ENCODE data around the gene SLC35B3. TPM values are rescaled to one million over a fixed set of nuclear protein-coding genes. Genes with fewer than 3 reads are reported as not detected.

SLC35B3 gene
- total and polyA plus RNA-seq, 10 of the 15 experiments (the other 5 are each of a cell fraction or from before 2014, with no cell fraction given): 10.5 to 28.1 (median 12.4) TPM

- no TSS peak for BruUV-seq (replicated peaks)
- H4K20me1 ChIP-seq (ENCODE audit: control insufficient read depth, insufficient read depth): no peaks in the 10 kb centered on the region
- no peak for TF ChIP-seq IKZF2 (IDR thresholded peaks at IDR 0.05)
- TF ChIP-seq ZBTB4 (CRISPR knock-in tag; IDR thresholded peaks at IDR 0.05): no peak
- no peak for TF ChIP-seq SMC3 (IDR thresholded peaks at IDR 0.05; ENCODE audit: borderline replicate concordance, low read length)
- no peaks in the 10 kb centered on the region for H3K9me3 ChIP-seq (replicated peaks; ENCODE audit: control insufficient read depth, insufficient read depth, low read length)
- ChIA-PET POLR2A (no interaction called here), CTCF (interaction anchor here (0.7 to 1.0 kb wide), 2 partner anchors 10 to 288 kb away, joined by 3 to 4 read pairs; no protein-coding TSS in a partner anchor), SMC1A (ENCODE audit: uncharacterized antibody, unreplicated experiment) (interaction anchor here (1.3 kb wide), 1 partner anchor 17 kb away, joined by 4 read pairs; no protein-coding TSS in a partner anchor), RAD21 (ENCODE audit: unreplicated experiment) (no interaction called here)
- H3K4me1 ChIP-seq (ENCODE audit: control insufficient read depth, insufficient read depth, low read length): no peaks in the 10 kb centered on the region
- intact Hi-C loops (cut with micrococcal nuclease; ENCODE audit: unreplicated experiment): no loop called here
- H3K4me2 ChIP-seq (ENCODE audit: control insufficient read depth, insufficient read depth): no peak overlapping the region
- DNase-seq (ENCODE audit: low read depth, low spot score) (no peak), ATAC-seq (no peak), FAIRE-seq (no peak)
- peaks cover 0 to 24% of the 10 kb centered on the region in 2 experiments; a peak in 3 of 4 replicates for H3K36me3 ChIP-seq (ENCODE audit: control insufficient read depth in 2 of 2, insufficient read depth in 2 of 2, low read length in 1 of 2)
- no peak overlapping the region for H2AFZ ChIP-seq (ENCODE audit: control insufficient read depth, low read depth, low read length)
- WGBS (ENCODE audit: insufficient coverage, insufficient replicate concordance, low lambda C conversion rate, missing lambda C conversion rate): 97% methylated on average over 3 of the region's 3 CpGs
- no peak overlapping the region for H3K9ac ChIP-seq (ENCODE audit: control insufficient read depth, insufficient read depth, low read length)
- no peak overlapping the region for H3K4me3 ChIP-seq
- no peaks in the 10 kb centered on the region for H3K79me2 ChIP-seq (ENCODE audit: control insufficient read depth, insufficient read depth, low read length)
- no peaks in the 10 kb centered on the region for H3K27me3 ChIP-seq (replicated peaks in 1 of 2; ENCODE audit: control insufficient read depth in 2 of 2, insufficient read depth in 2 of 2, low read length in 1 of 2)
- no peak overlapping the region for H3K27ac ChIP-seq (ENCODE audit: control insufficient read depth, insufficient read depth)
- in situ Hi-C loops (cut with MboI): no loop called here
Measured at GRCh38 chr6:8420031-8420588, 15.2 kb downstream of the SLC35B3 start.

- no peak overlapping the region for H2AFZ ChIP-seq (ENCODE audit: control insufficient read depth, low read depth, low read length)
- H4K20me1 ChIP-seq (ENCODE audit: control insufficient read depth, insufficient read depth): no peaks in the 10 kb centered on the region
- H3K27me3 ChIP-seq (replicated peaks in 1 of 2; ENCODE audit: control insufficient read depth in 2 of 2, insufficient read depth in 2 of 2, low read length in 1 of 2): no peaks in the 10 kb centered on the region
- intact Hi-C loops (cut with micrococcal nuclease; ENCODE audit: unreplicated experiment): no loop called here
- TF ChIP-seq SMC3 (IDR thresholded peaks at IDR 0.05; ENCODE audit: borderline replicate concordance, low read length): no peak
- TF ChIP-seq FOXM1 (IDR thresholded peaks at IDR 0.05; ENCODE audit: low read depth, low read length): no peak
- TF ChIP-seq, protein P1, sequence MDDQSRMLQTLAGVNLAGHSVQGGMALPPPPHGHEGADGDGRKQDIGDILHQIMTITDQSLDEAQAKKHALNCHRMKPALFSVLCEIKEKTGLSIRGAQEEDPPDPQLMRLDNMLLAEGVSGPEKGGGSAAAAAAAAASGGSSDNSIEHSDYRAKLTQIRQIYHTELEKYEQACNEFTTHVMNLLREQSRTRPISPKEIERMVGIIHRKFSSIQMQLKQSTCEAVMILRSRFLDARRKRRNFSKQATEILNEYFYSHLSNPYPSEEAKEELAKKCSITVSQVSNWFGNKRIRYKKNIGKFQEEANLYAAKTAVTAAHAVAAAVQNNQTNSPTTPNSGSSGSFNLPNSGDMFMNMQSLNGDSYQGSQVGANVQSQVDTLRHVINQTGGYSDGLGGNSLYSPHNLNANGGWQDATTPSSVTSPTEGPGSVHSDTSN (IDR thresholded peaks at IDR 0.05; ENCODE audit: insufficient replicate concordance, low read depth, low read length): no peak
- no peak for TF ChIP-seq TARDBP (IDR thresholded peaks at IDR 0.05; ENCODE audit: borderline replicate concordance)
- TF ChIP-seq NR2C2 (IDR thresholded peaks at IDR 0.05; ENCODE audit: borderline replicate concordance, control insufficient read depth, insufficient read length, low read depth): no peak
- no peak for TF ChIP-seq MXI1 (IDR thresholded peaks at IDR 0.05; ENCODE audit: low read depth, low read length)
- TF ChIP-seq E2F8 (IDR thresholded peaks at IDR 0.05; ENCODE audit: low read depth, partially characterized antibody): no peak
- ChIA-PET RAD21 (ENCODE audit: unreplicated experiment) (no interaction called here), CTCF (no interaction called here), SMC1A (ENCODE audit: uncharacterized antibody, unreplicated experiment) (no interaction called here), POLR2A (no interaction called here)
- H3K36me3 ChIP-seq (ENCODE audit: control insufficient read depth in 2 of 2, insufficient read depth in 2 of 2, low read length in 1 of 2): peaks cover 0 to 37% of the 10 kb centered on the region in 2 experiments; a peak in 3 of 4 replicates
- H3K27ac ChIP-seq (ENCODE audit: control insufficient read depth, insufficient read depth): no peak overlapping the region
- no peaks in the 10 kb centered on the region for H3K4me1 ChIP-seq (ENCODE audit: control insufficient read depth, insufficient read depth, low read length)
- no peaks in the 10 kb centered on the region for H3K9me3 ChIP-seq (replicated peaks; ENCODE audit: control insufficient read depth, insufficient read depth, low read length)
- no peak for DNase-seq (ENCODE audit: low read depth, low spot score)
- H3K9ac ChIP-seq (ENCODE audit: control insufficient read depth, insufficient read depth, low read length): no peak overlapping the region
- H3K4me2 ChIP-seq (ENCODE audit: control insufficient read depth, insufficient read depth): no peak overlapping the region
- no peak for FAIRE-seq
- in situ Hi-C loops (cut with MboI): no loop called here
- ATAC-seq: no peak
- no TSS peak for BruUV-seq (replicated peaks)
- 95% methylated on average over 2 of the region's 2 CpGs for WGBS (ENCODE audit: insufficient coverage, insufficient replicate concordance, low lambda C conversion rate, missing lambda C conversion rate)
- no peaks in the 10 kb centered on the region for H3K79me2 ChIP-seq (ENCODE audit: control insufficient read depth, insufficient read depth, low read length)
- H3K4me3 ChIP-seq: no peak overlapping the region
Measured at GRCh38 chr6:8415913-8416312, 19.4 kb downstream of the SLC35B3 start.

All from GM12878 (cell line).